Fibroblast of peridontal ligament (primary cell): Measurements from ENCODE around the gene MSTO1.
"Not testable (repeated sequence)": the region's sequence is repeated elsewhere in the genome, so short reads cannot be mapped to it uniquely, and the experiment has no call there.

Experiments
- DNase-seq: peaks from one replicate; pipeline ENCODE4 v3.0.0-alpha.2; 2010; ENCODE audit errors: extremely low read depth

MSTO1 gene

GRCh38 chr1:155609515-155610256 lies at the start of gene MSTO1:
MSTO1 (plus strand) TSS chr1:155610218; CDS start chr1:155610249, 31 bp downstream.
- DNase-seq = peak; percentile 94

GRCh38 chr1:155561779-155562580 lies 48.0 kb upstream of the MSTO1 start:
- not testable (repeated sequence) for DNase-seq

- peak; percentile 86 for DNase-seq
Measured at GRCh38 chr1:155562581-155563376, 47.2 kb upstream of the MSTO1 start, which contains the start of gene ASH1L. ASH1L (minus strand) TSS chr1:155562803; CDS start chr1:155521519, 41,284 bp downstream.

GRCh38 chr1:155563377-155564022 lies 46.5 kb upstream of the MSTO1 start:
- peak; percentile 22 for DNase-seq

- peak; percentile 34 for DNase-seq
Measured at GRCh38 chr1:155569988-155570592, 39.9 kb upstream of the MSTO1 start.

- DNase-seq = no peak
Measured at GRCh38 chr1:155570593-155570990, 39.4 kb upstream of the MSTO1 start.

- DNase-seq = no peak
Measured at GRCh38 chr1:155574077-155574476, 35.9 kb upstream of the MSTO1 start.

GRCh38 chr1:155575608-155576007 lies 34.4 kb upstream of the MSTO1 start:
- not testable (repeated sequence) for DNase-seq

GRCh38 chr1:155583846-155584245 lies 26.2 kb upstream of the MSTO1 start:
- not testable (repeated sequence) for DNase-seq

- not testable (repeated sequence) for DNase-seq
Measured at GRCh38 chr1:155589282-155589681, 20.7 kb upstream of the MSTO1 start.

GRCh38 chr1:155590516-155591247 lies 19.3 kb upstream of the MSTO1 start:
- not testable (repeated sequence) for DNase-seq

GRCh38 chr1:155591770-155592169 lies 18.2 kb upstream of the MSTO1 start:
- peak; percentile 85 for DNase-seq

- not testable (repeated sequence) for DNase-seq
Measured at GRCh38 chr1:155595877-155596474, 14.0 kb upstream of the MSTO1 start.

- no peak for DNase-seq
Measured at GRCh38 chr1:155596864-155597263, 13.2 kb upstream of the MSTO1 start.

- DNase-seq = peak; percentile 50
Measured at GRCh38 chr1:155598842-155599331, 11.1 kb upstream of the MSTO1 start.

- not testable (repeated sequence) for DNase-seq
Measured at GRCh38 chr1:155599828-155600572, 10.0 kb upstream of the MSTO1 start.

- no peak for DNase-seq
Measured at GRCh38 chr1:155607708-155608107, 2.3 kb upstream of the MSTO1 start.

- no peak for DNase-seq
Measured at GRCh38 chr1:155608888-155609225, 1.2 kb upstream of the MSTO1 start.

- DNase-seq = not testable (repeated sequence)
Measured at GRCh38 chr1:155610257-155610647, 234 bp downstream of the MSTO1 start.
